GM12878 (cell line): Measurements from ENCODE around the gene CHAT. TPM values are rescaled to one million over a fixed set of nuclear protein-coding genes. Genes with fewer than 3 reads are reported as not detected.

Experiments
- ATAC-seq: fragments of 200-7000 bp; cut with Tn5 transposase; 3 replicates; pipeline ENCODE4 v1.9.1; 2020; ENCODE audit warnings: mild to moderate bottlenecking, moderate library complexity
- BruUV-seq: library from RNA; stranded (reverse); fragments of 400-500 nt; replicated peaks from 2 replicates; lab custom pipeline; 2021; lab: Mats Ljungman, UMichigan
- CTCF ChIA-PET: fragments of 300-600 bp; sonication (Branson Sonifier 250); formaldehyde crosslinking; extraction: SDS; loops from one replicate; lab custom pipeline; 2021; ENCODE audit warnings: inconsistent platforms; lab: Yijun Ruan, JAX
- POLR2A ChIA-PET: fragments of 350-600 bp; formaldehyde crosslinking; extraction: SDS; loops from one replicate; lab custom pipeline; 2021; ENCODE audit warnings: inconsistent platforms; lab: Charles Lee
- RAD21 ChIA-PET: fragments of 300-600 bp; sonication (Branson Sonifier 250); formaldehyde crosslinking; loops from one replicate; lab custom pipeline; 2023; ENCODE audit warnings: antibody characterized with exemption; ENCODE audit not compliant: unreplicated experiment; lab: Charles Lee
- SMC1A ChIA-PET: fragments of 300-600 bp; sonication (Branson Sonifier 250); formaldehyde crosslinking; loops from one replicate; lab custom pipeline; 2023; ENCODE audit not compliant: unreplicated experiment, uncharacterized antibody; lab: Charles Lee
- DNase-seq: peaks from one replicate; pipeline ENCODE4 v3.0.0-alpha.2; 2011; ENCODE audit warnings: low read depth, low spot score
- FAIRE-seq: peaks from 3 replicates; lab custom pipeline; 2011; peaks lifted over from hg19 to GRCh38; lab: Jason Lieb, UNC
- H2AFZ ChIP-seq: 2 replicates; pipeline ENCODE4 v1.6.0; 2011; ENCODE audit warnings: low read depth, low read length, control low read depth; ENCODE audit not compliant: control insufficient read depth
- H3K27ac ChIP-seq: 2 replicates; pipeline ENCODE4 v1.5.1; 2011; ENCODE audit warnings: control low read depth; ENCODE audit not compliant: control insufficient read depth, insufficient read depth
- H3K27me3 ChIP-seq, 2 experiments: replicated peaks in 1 of 2; 2 replicates each; pipeline versions ENCODE4 v1.6.0 to v1.6.1; 2011; ENCODE audit warnings: low read length in 1 of 2; ENCODE audit not compliant: control insufficient read depth in 2 of 2, insufficient read depth in 2 of 2
- H3K36me3 ChIP-seq, 2 experiments: 2 replicates each; pipeline ENCODE4 v1.5.1; 2011; ENCODE audit warnings: low read length in 1 of 2; ENCODE audit not compliant: control insufficient read depth in 2 of 2, insufficient read depth in 2 of 2
- H3K4me1 ChIP-seq: 2 replicates; pipeline ENCODE4 v1.6.1; 2011; ENCODE audit warnings: mild to moderate bottlenecking, low read length, moderate library complexity, mixed read lengths; ENCODE audit not compliant: control insufficient read depth, insufficient read depth
- H3K4me2 ChIP-seq: 2 replicates; pipeline ENCODE4 v1.6.0; 2011; ENCODE audit warnings: control low read depth; ENCODE audit not compliant: control insufficient read depth, insufficient read depth
- H3K4me3 ChIP-seq: fragments of 200-600 bp; sonication (generic); 2 replicates; pipeline ENCODE4 v1.5.1; 2016
- H3K79me2 ChIP-seq: 2 replicates; pipeline ENCODE4 v1.6.0; 2011; ENCODE audit warnings: low read length; ENCODE audit not compliant: control insufficient read depth, insufficient read depth
- H3K9ac ChIP-seq: 2 replicates; pipeline ENCODE4 v1.8.0; 2011; ENCODE audit warnings: low read length, control low read depth, mixed read lengths; ENCODE audit not compliant: control insufficient read depth, insufficient read depth
- H3K9me3 ChIP-seq: replicated peaks from 3 replicates; pipeline ENCODE4 v1.5.1; 2011; ENCODE audit warnings: mild to moderate bottlenecking, low read length; ENCODE audit not compliant: control insufficient read depth, insufficient read depth
- H4K20me1 ChIP-seq: 2 replicates; pipeline ENCODE4 v1.6.0; 2011; ENCODE audit not compliant: control insufficient read depth, insufficient read depth
- NR2F1 ChIP-seq: fragments of 450-650 bp; conservative IDR thresholded peaks from 2 replicates; pipeline ENCODE4 v1.6.1; 2017; ENCODE audit warnings: mild to moderate bottlenecking
- ZNF622 ChIP-seq: fragments of 450-650 bp; IDR thresholded peaks from 2 replicates; pipeline ENCODE4 v1.6.1; 2017; ENCODE audit warnings: mild to moderate bottlenecking, inconsistent platforms
- WGBS: methylation state at CpG from one replicate; pipeline ENCODE4 v1.1.6; 2016; ENCODE audit warnings: low lambda C conversion rate; ENCODE audit not compliant: insufficient replicate concordance, insufficient coverage; ENCODE audit errors: missing lambda C conversion rate; 5-methylcytosine and 5-hydroxymethylcytosine counted together
- in situ Hi-C: fragments of 300-500 bp; cut with MboI; formaldehyde crosslinking; loops from 9 replicates; pipeline ENCODE4 v1.14.3; 2018; ENCODE audit warnings: mixed read lengths
- intact Hi-C: fragments of 100-400 bp; cut with micrococcal nuclease; formaldehyde crosslinking; loops from one replicate; pipeline ENCODE4 v1.14.2; 2022; ENCODE audit not compliant: unreplicated experiment
- polyA plus RNA-seq, 11 experiments: library from polyadenylated mRNA; depleted of rRNA in 4 of 11; unstranded in 6 of 11; stranded (reverse) in 5 of 11; fragments of >200 nt; fragmentation: Nextera tagmentation in 4 of 11; fragmentation: Illumina TruSeq in 1 of 11; extraction: Ambion mirVana in 4 of 11; extraction: Trizol in 1 of 11; gene quantifications; 1 replicate in 1 of 11; 2 replicates in 10 of 11; pipeline versions ENCODE4 v1.2.1 to v1.2.3, GENCODE V29; 2011 to 2016; ENCODE audit warnings: inconsistent platforms in 2 of 11, missing spikeins in 2 of 11, low read depth in 1 of 11
- total RNA-seq, 4 experiments: library from RNA; depleted of rRNA in 3 of 4; stranded (reverse); fragments of >200 nt in 3 of 4; fragmentation: Illumina TruSeq in 1 of 4; extraction: Trizol in 1 of 4; gene quantifications; 2 replicates each; pipeline versions ENCODE4 v1.2.1 to v1.2.3, GENCODE V29; 2013 to 2021
- TF ChIP-seq, protein P1 (sequence below): fragments of 150-350 bp; IDR thresholded peaks from 2 replicates; pipeline ENCODE4 v1.6.1; 2016; ENCODE audit warnings: low read depth, low read length
- TF ChIP-seq, protein P2 (sequence below): IDR thresholded peaks from 2 replicates; pipeline ENCODE4 v1.6.1; 2012; ENCODE audit warnings: mild to moderate bottlenecking, low read depth, low read length
- TF ChIP-seq, protein P3 (sequence below): IDR thresholded peaks from 2 replicates; pipeline ENCODE4 v1.6.1; 2011; ENCODE audit warnings: low read depth, mild to moderate bottlenecking, low read length, moderate library complexity, borderline replicate concordance; ENCODE audit errors: extremely low read depth

The CHAT gene
- total and polyA plus RNA-seq, 10 of the 15 experiments (the other 5 are each of a cell fraction or from before 2014, with no cell fraction given) = not detected

DNA sequence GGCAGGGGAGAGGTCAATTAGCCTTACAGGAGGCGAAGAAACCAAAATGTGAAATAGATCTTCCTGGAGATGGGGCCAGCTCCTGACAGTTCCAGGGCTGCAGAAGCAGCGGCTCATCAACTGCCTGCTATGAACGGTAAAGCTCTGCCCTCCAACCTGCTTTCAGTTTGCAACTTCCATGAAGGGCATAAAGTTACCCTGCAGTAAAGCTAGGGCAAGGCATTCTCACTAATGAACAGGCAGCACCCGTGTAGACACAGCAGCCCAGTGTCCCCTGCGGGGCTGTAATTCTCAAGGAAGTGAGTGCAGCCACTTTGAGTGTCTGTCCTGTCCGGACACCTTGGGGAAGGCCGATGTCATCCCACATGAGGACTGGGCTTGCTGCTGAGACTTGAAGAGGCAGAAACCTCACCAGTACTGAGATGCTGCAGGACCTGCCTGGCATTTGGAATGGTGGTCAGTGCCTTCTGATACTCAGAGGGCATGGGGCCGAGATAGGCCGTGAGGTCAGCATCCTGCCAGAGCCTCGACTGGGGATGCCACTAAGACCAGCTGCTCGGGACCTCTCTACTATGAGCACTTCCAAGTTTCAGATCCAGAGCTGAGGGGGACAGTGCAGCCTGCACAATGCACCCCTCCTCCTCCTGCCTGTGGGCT lies 39.6 kb downstream of the CHAT start:
- Histone ChIP-seq H3K4me2 (no peak overlapping the region), H3K27me3 (no peaks in the 10 kb centered on the region), H3K4me1 (no peaks in the 10 kb centered on the region), H2AFZ (no peak overlapping the region), H3K79me2 (no peaks in the 10 kb centered on the region), H3K9me3 (no peaks in the 10 kb centered on the region; the same call in 2 of the 3 replicates), H3K9ac (no peak overlapping the region), H4K20me1 (no peaks in the 10 kb centered on the region), H3K4me3 (no peak overlapping the region), H3K27ac (no peak overlapping the region), H3K36me3 (no peaks in the 10 kb centered on the region)
- FAIRE-seq (no peak), ATAC-seq (no peak), DNase-seq (no peak)
- in situ Hi-C loops = no loop called here
- intact Hi-C loops = no loop called here
- ChIA-PET CTCF (no interaction called here), POLR2A (no interaction called here), SMC1A (no interaction called here), RAD21 (no interaction called here)
- no TSS peak for BruUV-seq
- TF ChIP-seq ZNF622 = no peak
- 34% methylated on average over 10 of the region's 11 CpGs for WGBS

DNA sequence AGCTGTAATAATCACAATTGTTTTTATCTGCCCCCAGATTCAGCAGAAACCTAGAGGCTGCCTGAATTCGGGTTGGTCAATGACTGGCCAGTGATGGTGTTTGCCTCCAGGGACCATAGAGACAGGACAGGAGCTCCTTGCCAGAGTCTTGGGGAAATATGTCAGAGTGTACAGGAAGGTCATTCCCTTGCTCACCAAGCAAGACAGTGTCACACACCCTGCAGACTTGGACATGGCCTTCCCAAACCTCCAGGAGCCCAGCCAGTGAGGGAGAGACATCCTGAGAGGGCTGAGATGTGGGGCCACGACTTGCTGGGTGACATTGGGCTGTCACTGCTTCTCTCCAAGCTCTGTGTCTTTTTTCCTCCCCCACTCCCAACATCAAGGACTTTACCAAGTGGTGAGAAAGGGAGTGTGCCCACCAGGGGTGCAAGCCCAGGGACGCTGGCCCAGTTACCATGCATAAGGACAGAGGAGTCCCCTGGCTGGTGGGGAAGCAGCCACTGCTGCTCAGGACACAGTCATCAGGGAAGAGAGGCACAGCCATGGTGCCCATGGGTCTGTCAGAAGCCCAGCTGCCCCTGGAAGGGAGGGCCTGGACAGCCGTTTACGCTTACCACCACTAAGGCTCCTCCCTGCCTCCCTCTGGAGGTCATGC lies 40.3 kb downstream of the CHAT start:
- FAIRE-seq = no peak
- in situ Hi-C loops = no loop called here
- CTCF ChIA-PET = no interaction called here
- TF ChIP-seq, protein P1, sequence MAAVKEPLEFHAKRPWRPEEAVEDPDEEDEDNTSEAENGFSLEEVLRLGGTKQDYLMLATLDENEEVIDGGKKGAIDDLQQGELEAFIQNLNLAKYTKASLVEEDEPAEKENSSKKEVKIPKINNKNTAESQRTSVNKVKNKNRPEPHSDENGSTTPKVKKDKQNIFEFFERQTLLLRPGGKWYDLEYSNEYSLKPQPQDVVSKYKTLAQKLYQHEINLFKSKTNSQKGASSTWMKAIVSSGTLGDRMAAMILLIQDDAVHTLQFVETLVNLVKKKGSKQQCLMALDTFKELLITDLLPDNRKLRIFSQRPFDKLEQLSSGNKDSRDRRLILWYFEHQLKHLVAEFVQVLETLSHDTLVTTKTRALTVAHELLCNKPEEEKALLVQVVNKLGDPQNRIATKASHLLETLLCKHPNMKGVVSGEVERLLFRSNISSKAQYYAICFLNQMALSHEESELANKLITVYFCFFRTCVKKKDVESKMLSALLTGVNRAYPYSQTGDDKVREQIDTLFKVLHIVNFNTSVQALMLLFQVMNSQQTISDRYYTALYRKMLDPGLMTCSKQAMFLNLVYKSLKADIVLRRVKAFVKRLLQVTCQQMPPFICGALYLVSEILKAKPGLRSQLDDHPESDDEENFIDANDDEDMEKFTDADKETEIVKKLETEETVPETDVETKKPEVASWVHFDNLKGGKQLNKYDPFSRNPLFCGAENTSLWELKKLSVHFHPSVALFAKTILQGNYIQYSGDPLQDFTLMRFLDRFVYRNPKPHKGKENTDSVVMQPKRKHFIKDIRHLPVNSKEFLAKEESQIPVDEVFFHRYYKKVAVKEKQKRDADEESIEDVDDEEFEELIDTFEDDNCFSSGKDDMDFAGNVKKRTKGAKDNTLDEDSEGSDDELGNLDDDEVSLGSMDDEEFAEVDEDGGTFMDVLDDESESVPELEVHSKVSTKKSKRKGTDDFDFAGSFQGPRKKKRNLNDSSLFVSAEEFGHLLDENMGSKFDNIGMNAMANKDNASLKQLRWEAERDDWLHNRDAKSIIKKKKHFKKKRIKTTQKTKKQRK = no peak
- TF ChIP-seq, protein P2, sequence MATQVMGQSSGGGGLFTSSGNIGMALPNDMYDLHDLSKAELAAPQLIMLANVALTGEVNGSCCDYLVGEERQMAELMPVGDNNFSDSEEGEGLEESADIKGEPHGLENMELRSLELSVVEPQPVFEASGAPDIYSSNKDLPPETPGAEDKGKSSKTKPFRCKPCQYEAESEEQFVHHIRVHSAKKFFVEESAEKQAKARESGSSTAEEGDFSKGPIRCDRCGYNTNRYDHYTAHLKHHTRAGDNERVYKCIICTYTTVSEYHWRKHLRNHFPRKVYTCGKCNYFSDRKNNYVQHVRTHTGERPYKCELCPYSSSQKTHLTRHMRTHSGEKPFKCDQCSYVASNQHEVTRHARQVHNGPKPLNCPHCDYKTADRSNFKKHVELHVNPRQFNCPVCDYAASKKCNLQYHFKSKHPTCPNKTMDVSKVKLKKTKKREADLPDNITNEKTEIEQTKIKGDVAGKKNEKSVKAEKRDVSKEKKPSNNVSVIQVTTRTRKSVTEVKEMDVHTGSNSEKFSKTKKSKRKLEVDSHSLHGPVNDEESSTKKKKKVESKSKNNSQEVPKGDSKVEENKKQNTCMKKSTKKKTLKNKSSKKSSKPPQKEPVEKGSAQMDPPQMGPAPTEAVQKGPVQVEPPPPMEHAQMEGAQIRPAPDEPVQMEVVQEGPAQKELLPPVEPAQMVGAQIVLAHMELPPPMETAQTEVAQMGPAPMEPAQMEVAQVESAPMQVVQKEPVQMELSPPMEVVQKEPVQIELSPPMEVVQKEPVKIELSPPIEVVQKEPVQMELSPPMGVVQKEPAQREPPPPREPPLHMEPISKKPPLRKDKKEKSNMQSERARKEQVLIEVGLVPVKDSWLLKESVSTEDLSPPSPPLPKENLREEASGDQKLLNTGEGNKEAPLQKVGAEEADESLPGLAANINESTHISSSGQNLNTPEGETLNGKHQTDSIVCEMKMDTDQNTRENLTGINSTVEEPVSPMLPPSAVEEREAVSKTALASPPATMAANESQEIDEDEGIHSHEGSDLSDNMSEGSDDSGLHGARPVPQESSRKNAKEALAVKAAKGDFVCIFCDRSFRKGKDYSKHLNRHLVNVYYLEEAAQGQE = no peak
- no peak for TF ChIP-seq NR2F1
- TF ChIP-seq, protein P3, sequence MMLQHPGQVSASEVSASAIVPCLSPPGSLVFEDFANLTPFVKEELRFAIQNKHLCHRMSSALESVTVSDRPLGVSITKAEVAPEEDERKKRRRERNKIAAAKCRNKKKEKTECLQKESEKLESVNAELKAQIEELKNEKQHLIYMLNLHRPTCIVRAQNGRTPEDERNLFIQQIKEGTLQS = no peak

More for the DNA sequence above, 40.3 kb downstream of the CHAT start:
- Histone ChIP-seq H3K4me1 (no peaks in the 10 kb centered on the region), H3K4me3 (no peak overlapping the region), H3K36me3 (no peaks in the 10 kb centered on the region), H4K20me1 (no peaks in the 10 kb centered on the region), H3K9ac (no peak overlapping the region), H2AFZ (no peak overlapping the region), H3K27ac (no peak overlapping the region), H3K79me2 (no peaks in the 10 kb centered on the region), H3K4me2 (no peak overlapping the region), H3K9me3 (no peaks in the 10 kb centered on the region; the same call in 2 of the 3 replicates), H3K27me3 (no peaks in the 10 kb centered on the region)
- ChIA-PET SMC1A (no interaction called here), RAD21 (no interaction called here), POLR2A (no interaction called here)
- ATAC-seq (no peak), DNase-seq (no peak)
- no TSS peak for BruUV-seq
- intact Hi-C loops = no loop called here
- WGBS = 17% methylated on average over 5 of the region's 5 CpGs
